Stimulated activated memory B cell treated with anti-CD40 and anti-IgM and Interleukin-4, amounts not matched to agents 10 μg/mL and 1 μg/mL and 100 μg/mL, for 72 hours (primary cell): ENCODE measurements around the gene TMEM19.

Experiments used
- ATAC-seq: fragments of 150-1000 bp; cut with Tn5 transposase; 2 replicates; pipeline ENCODE4 v1.10.0; 2021
- H3K27ac Mint-ChIP-seq: one replicate; pipeline ENCODE4 v1.8.0; 2022; ENCODE audit warnings: mild to moderate bottlenecking, mixed read lengths
- H3K27me3 Mint-ChIP-seq: one replicate; pipeline ENCODE4 v1.8.0; 2022; ENCODE audit warnings: mixed read lengths
- H3K36me3 Mint-ChIP-seq: one replicate; pipeline ENCODE4 v1.8.0; 2022; ENCODE audit warnings: mixed read lengths
- H3K4me1 Mint-ChIP-seq: one replicate; pipeline ENCODE4 v1.8.0; 2022; ENCODE audit warnings: mixed read lengths
- H3K4me3 Mint-ChIP-seq: one replicate; pipeline ENCODE4 v1.8.0; 2022; ENCODE audit warnings: mild to moderate bottlenecking, moderate library complexity, mixed read lengths
- H3K9me3 Mint-ChIP-seq: one replicate; pipeline ENCODE4 v1.8.0; 2022; ENCODE audit warnings: mixed read lengths

The TMEM19 gene

GRCh38 chr12:71685914-71686657 is at the start of gene TMEM19:
Gene TMEM19, plus strand, starts transcription at chr12:71686082. Its CDS starts 599 bp downstream, at chr12:71686681.
- Mint-ChIP-seq H3K27me3 (no peaks in the 10 kb centered on the region), H3K36me3 (no peaks in the 10 kb centered on the region), H3K4me1 (peaks cover 24% of the 10 kb centered on the region), H3K9me3 (no peaks in the 10 kb centered on the region), H3K27ac (peak within 1 kb of the TSS; percentile 88), H3K4me3 (peak within 1 kb of the TSS; percentile 96)
- peak; percentile 97 for ATAC-seq

DNA sequence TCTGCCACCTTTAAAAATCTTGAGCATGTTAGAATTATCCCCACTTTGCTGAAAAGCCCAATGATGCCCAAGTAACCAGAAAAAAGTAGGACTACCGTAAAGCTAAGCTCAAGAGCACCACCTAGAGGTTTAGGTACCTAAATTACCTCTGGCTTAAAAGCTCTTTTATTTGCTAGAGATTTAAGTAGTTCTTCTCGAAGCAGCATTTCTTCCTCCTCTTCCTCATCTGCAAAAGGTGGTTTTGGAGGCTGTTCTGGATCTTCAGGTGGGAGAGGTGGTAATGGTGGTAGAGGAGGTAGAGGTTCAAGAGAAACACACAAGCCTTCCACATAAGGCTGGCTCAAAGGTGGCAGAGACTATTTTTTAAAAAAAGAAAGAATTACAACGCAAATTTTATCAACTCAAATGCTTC is 49.2 kb upstream of the TMEM19 start:
- no peaks in the 10 kb centered on the region for H3K9me3 Mint-ChIP-seq
- no peaks in the 10 kb centered on the region for H3K27me3 Mint-ChIP-seq
- peaks cover 11% of the 10 kb centered on the region for H3K4me1 Mint-ChIP-seq
- H3K27ac Mint-ChIP-seq, result peak overlapping the region; percentile 57
- no peak for ATAC-seq
- no peak overlapping the region for H3K4me3 Mint-ChIP-seq
- peaks cover 51% of the 10 kb centered on the region for H3K36me3 Mint-ChIP-seq

DNA sequence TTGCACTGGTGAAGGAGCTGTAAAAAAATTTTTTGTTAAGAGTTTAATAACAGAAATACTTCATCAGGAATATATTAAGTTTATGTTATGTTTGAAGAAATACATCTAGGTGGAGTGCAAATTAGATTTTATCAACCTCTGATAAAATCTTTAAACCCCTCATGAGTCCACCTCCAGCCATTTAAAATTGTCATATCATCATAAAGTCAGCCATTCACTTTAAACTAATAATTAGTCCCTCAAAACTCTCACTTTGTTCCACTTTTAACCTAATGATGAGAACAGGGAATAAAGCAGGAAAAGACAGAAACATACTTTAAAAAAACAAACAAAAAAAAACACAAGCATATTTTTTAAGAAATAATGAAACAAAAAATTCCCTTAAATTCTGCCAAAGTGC is 47.4 kb upstream of the TMEM19 start:
- Mint-ChIP-seq H3K4me1 (peaks cover 12% of the 10 kb centered on the region), H3K36me3 (peaks cover 46% of the 10 kb centered on the region), H3K27me3 (no peaks in the 10 kb centered on the region)

DNA sequence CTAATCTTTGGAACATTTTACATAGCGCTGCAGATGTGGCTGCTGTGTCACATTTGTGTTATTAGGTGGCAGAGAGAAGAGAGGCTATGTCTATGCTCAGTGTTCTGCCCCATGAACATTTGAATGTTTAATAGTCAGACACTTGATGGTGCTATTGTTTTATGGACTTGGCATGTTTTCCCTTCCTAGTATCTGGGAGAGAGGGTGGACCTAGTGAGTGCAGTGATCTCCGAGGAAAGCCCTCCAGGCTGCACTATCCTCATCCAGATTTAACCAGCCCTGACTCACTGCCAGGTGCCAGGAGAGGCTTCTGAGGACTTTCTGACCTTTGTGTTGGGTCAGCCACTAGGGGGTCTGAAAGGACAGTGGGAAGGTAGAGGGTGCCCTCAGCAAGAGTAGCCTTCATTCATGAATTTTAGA is 46.5 kb upstream of the TMEM19 start:
- H3K27ac Mint-ChIP-seq, result peak overlapping the region; percentile 64
- H3K4me1 Mint-ChIP-seq, result peaks cover 20% of the 10 kb centered on the region
- no peak for ATAC-seq
- H3K36me3 Mint-ChIP-seq, result peaks cover 53% of the 10 kb centered on the region
- no peak overlapping the region for H3K4me3 Mint-ChIP-seq
- H3K9me3 Mint-ChIP-seq, result no peaks in the 10 kb centered on the region
- H3K27me3 Mint-ChIP-seq, result no peaks in the 10 kb centered on the region

More for the DNA sequence above, 47.4 kb upstream of the TMEM19 start:
- Mint-ChIP-seq H3K4me3 (no peak overlapping the region), H3K27ac (peak overlapping the region; percentile 64), H3K9me3 (no peaks in the 10 kb centered on the region)
- no peak for ATAC-seq

DNA sequence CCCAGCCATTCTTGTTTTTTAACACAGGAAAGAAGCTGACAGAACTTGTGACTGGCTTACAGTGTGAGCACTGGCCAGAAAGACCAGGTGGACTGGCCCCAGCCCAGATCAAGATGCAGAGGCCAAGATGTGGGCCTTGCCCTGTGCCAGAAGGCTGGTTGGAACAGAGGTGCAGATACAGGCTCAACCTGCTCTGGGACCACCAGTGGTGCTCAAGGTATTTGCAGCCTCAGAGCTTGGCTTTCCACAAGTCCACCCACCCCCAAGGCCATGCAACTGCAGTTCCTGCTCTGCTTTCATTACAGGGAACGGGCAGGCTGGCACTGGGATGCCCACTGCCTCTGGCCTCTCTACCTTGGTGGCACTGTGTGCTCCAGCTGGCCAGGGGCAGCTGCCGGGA is 45.6 kb upstream of the TMEM19 start:
- Mint-ChIP-seq H3K4me1 (peaks cover 24% of the 10 kb centered on the region), H3K9me3 (no peaks in the 10 kb centered on the region), H3K27ac (no peak overlapping the region), H3K36me3 (peaks cover 54% of the 10 kb centered on the region), H3K4me3 (no peak overlapping the region), H3K27me3 (no peaks in the 10 kb centered on the region)
- no peak for ATAC-seq

DNA sequence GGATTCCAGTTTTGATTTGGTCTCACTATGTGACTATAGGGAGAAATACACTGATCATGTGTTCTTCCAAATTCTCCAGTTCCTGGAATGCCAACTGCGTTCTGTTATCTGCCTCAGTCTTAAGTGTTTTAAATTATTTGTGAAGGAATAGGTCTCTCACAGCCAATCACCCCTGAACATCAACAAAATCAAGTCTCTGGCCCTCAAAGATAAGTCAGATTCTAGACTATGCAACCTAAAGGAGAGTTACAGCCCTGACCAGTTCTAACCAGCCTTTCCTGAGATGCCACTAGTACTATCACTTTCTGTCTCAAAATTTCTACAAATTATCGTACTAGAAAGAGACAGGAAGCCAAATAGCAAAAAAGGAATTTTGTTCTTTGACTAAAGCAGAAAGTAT is 44.5 kb upstream of the TMEM19 start:
- Mint-ChIP-seq H3K27me3 (no peaks in the 10 kb centered on the region), H3K36me3 (peaks cover 54% of the 10 kb centered on the region), H3K9me3 (no peaks in the 10 kb centered on the region), H3K27ac (peak overlapping the region; percentile 31), H3K4me3 (no peak overlapping the region), H3K4me1 (peaks cover 26% of the 10 kb centered on the region)
- no peak for ATAC-seq

GRCh38 chr12:71642264-71642663 is 43.6 kb upstream of the TMEM19 start:
- Mint-ChIP-seq H3K27ac (no peak overlapping the region), H3K4me3 (no peak overlapping the region), H3K9me3 (no peaks in the 10 kb centered on the region), H3K36me3 (peaks cover 56% of the 10 kb centered on the region), H3K4me1 (peaks cover 19% of the 10 kb centered on the region), H3K27me3 (no peaks in the 10 kb centered on the region)
- ATAC-seq, result no peak

GRCh38 chr12:71645268-71645667 is 40.6 kb upstream of the TMEM19 start:
- H3K27ac Mint-ChIP-seq, result peak overlapping the region; percentile 46
- ATAC-seq, result no peak
- H3K4me3 Mint-ChIP-seq, result no peak overlapping the region
- H3K4me1 Mint-ChIP-seq, result peaks cover 25% of the 10 kb centered on the region
- H3K27me3 Mint-ChIP-seq, result no peaks in the 10 kb centered on the region
- no peaks in the 10 kb centered on the region for H3K9me3 Mint-ChIP-seq
- H3K36me3 Mint-ChIP-seq, result peaks cover 48% of the 10 kb centered on the region

DNA sequence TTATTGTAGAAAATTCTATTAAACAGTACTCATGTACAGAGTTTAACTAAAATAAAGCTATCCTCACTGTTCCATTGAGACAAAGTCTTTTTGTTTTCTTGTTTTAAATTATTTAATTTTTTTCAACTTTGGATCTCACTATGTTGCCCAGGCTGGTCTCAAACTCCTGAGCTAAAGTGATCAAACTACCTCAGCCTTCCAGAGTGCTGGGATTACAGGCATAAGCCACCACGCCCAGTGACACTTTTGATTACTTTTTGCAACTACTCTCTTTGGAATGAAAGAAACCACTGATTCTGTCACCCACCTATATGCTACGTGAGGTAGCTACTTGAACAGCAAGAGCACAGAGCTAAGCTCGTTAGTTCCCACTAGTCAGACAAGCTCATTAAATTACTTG is 39.4 kb upstream of the TMEM19 start:
- Mint-ChIP-seq H3K4me3 (no peak overlapping the region), H3K9me3 (no peaks in the 10 kb centered on the region), H3K36me3 (peaks cover 46% of the 10 kb centered on the region), H3K27me3 (no peaks in the 10 kb centered on the region), H3K27ac (no peak overlapping the region), H3K4me1 (peaks cover 25% of the 10 kb centered on the region)
- no peak for ATAC-seq

GRCh38 chr12:71648537-71648936 is 37.3 kb upstream of the TMEM19 start:
- no peak overlapping the region for H3K27ac Mint-ChIP-seq

DNA sequence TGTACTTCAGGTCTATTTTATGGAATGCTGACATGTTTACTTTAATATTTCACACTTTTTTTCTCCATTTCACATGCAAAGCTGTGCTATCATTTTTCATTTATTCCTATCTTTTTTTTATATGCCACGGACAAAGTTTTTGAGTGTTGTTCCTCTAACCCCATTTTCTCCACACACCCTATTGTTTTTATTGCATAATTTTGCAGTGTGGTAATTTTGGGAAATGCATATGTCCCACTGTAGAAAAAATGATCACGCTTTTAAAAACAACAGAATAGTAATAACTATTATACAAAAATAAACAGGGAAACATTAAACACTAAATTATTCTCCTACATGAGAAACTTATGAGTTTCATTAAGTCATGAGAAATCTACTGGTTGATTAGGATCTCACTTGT is 36.5 kb upstream of the TMEM19 start:
- H3K4me3 Mint-ChIP-seq, result no peak overlapping the region
- peak overlapping the region; percentile 11 for H3K27ac Mint-ChIP-seq
- no peaks in the 10 kb centered on the region for H3K27me3 Mint-ChIP-seq
- ATAC-seq, result no peak
- H3K36me3 Mint-ChIP-seq, result peaks cover 27% of the 10 kb centered on the region
- H3K9me3 Mint-ChIP-seq, result no peaks in the 10 kb centered on the region
- peaks cover 20% of the 10 kb centered on the region for H3K4me1 Mint-ChIP-seq

More at GRCh38 chr12:71648537-71648936, 37.3 kb upstream of the TMEM19 start:
- Mint-ChIP-seq H3K9me3 (no peaks in the 10 kb centered on the region), H3K27me3 (no peaks in the 10 kb centered on the region), H3K4me3 (no peak overlapping the region), H3K36me3 (peaks cover 36% of the 10 kb centered on the region), H3K4me1 (peaks cover 24% of the 10 kb centered on the region)
- no peak for ATAC-seq

DNA sequence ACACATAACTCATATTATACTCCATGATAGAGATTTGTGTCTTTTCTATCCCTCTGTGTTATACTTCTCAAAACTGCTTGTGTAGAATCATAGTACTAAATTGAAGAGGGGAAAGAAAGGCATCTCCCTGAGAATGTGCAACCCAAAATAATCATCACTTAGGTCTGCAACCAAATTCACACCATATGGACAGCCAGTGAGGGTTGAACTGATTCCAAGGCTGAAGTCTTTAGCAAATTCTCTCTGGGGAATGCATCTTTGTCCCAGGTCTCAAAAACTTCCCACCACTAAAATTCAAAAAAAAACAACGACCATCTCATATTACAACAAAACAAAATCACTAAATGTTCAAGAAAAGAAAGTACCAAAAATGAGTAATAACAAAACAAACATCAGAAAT is 33.2 kb upstream of the TMEM19 start:
- H3K4me3 Mint-ChIP-seq, result no peak overlapping the region
- no peak for ATAC-seq
- no peaks in the 10 kb centered on the region for H3K27me3 Mint-ChIP-seq

DNA sequence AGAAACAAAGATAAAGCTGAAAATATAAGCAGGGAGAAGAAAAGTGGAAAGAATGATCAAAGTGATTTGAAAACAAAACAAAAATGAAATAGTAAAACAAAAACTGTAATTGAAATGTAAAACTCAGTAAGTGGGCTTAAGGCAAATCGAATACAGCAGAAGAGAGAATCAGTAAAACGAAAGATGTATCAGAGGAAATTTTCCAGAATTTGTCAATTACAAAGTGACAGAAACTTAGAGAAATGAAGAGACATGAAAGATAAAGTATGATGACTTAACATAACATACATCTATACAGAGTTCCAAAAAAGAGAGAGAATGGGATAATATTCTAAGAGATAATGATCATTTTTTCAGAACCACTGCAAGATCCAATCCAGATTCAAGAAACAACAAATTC is 32.7 kb upstream of the TMEM19 start:
- no peak overlapping the region for H3K4me3 Mint-ChIP-seq
- H3K4me1 Mint-ChIP-seq, result peaks cover 31% of the 10 kb centered on the region
- ATAC-seq, result no peak
- H3K27ac Mint-ChIP-seq, result no peak overlapping the region
- H3K9me3 Mint-ChIP-seq, result no peaks in the 10 kb centered on the region
- peaks cover 24% of the 10 kb centered on the region for H3K36me3 Mint-ChIP-seq
- no peaks in the 10 kb centered on the region for H3K27me3 Mint-ChIP-seq

More for the DNA sequence above, 33.2 kb upstream of the TMEM19 start:
- H3K27ac Mint-ChIP-seq, result no peak overlapping the region
- peaks cover 31% of the 10 kb centered on the region for H3K4me1 Mint-ChIP-seq
- peaks cover 20% of the 10 kb centered on the region for H3K36me3 Mint-ChIP-seq
- H3K9me3 Mint-ChIP-seq, result no peaks in the 10 kb centered on the region

GRCh38 chr12:71654200-71654599 is 31.7 kb upstream of the TMEM19 start:
- peaks cover 35% of the 10 kb centered on the region for H3K4me1 Mint-ChIP-seq
- no peaks in the 10 kb centered on the region for H3K27me3 Mint-ChIP-seq
- H3K4me3 Mint-ChIP-seq, result no peak overlapping the region
- ATAC-seq, result no peak
- H3K9me3 Mint-ChIP-seq, result no peaks in the 10 kb centered on the region
- no peak overlapping the region for H3K27ac Mint-ChIP-seq
- H3K36me3 Mint-ChIP-seq, result peaks cover 30% of the 10 kb centered on the region

DNA sequence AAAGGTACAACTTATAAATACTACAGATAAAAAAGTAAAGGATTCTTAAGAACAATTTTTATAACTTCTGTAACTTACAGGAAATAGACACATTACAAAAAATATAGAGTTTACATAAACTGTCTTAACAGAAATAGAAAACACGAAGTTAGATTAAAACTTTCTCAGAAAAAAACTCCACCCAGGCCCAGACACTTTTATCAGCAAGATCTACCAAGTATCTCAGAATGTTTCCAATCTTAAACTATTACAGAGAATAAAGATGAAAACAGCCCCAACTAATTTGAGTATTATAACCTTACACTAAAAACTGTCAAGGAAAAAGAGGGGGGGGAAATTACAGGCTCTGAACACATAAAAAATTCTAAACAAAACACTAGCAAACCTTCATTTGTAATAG is 30.4 kb upstream of the TMEM19 start:
- Mint-ChIP-seq H3K36me3 (peaks cover 25% of the 10 kb centered on the region), H3K9me3 (no peaks in the 10 kb centered on the region), H3K27ac (no peak overlapping the region), H3K27me3 (no peaks in the 10 kb centered on the region), H3K4me1 (peaks cover 32% of the 10 kb centered on the region), H3K4me3 (peak overlapping the region; percentile 22)
- no peak for ATAC-seq

GRCh38 chr12:71655907-71656306 is 30.0 kb upstream of the TMEM19 start:
- no peak overlapping the region for H3K27ac Mint-ChIP-seq
- peaks cover 25% of the 10 kb centered on the region for H3K36me3 Mint-ChIP-seq

More at GRCh38 chr12:71655907-71656306, 30.0 kb upstream of the TMEM19 start:
- H3K27me3 Mint-ChIP-seq, result no peaks in the 10 kb centered on the region
- H3K4me1 Mint-ChIP-seq, result peaks cover 32% of the 10 kb centered on the region
- H3K4me3 Mint-ChIP-seq, result peak overlapping the region; percentile 22
- H3K9me3 Mint-ChIP-seq, result no peaks in the 10 kb centered on the region
- ATAC-seq, result no peak
